ENCODE results near the gene SNORC. TPM values are rescaled to one million over a fixed set of nuclear protein-coding genes. Genes with fewer than 3 reads are reported as not detected.

SNORC gene
- total and polyA plus RNA-seq, 4 donors: 0.63 to 2.1 (median 1.3) TPM

DNA sequence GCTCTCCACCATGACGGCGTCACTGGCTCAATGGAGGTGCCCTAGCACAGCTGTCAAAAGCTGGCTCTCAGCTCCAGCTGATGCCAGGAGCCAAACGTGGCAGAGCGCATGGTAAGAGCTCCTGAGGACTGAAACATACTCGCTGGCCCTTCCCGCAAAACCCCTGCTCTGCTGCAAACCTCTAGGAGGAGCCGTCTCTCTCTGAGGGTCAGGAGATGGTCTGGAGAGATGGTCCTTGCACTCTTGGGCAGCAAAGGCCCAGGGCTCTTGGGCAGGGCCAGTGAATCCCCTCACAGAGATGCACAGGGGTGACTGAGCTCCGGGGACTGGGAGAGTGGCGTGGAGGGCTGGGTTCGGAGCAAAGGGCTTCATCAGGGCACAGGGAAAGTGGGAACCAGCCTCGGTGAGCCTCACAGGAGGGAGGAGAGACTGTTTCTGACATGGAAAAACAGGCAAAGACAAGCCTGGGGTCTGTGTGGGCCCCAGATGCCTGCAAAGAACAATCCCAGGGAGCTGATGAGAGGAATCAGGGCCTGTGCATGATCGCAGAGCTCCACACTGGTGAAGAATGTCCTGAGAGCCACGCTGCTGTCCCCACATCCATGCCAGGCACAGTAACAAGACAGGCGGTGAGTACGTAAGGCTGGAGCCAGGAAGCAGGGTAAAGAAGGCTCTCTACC, 17.2 kb downstream of the SNORC start:
- TF ChIP-seq, protein P1, sequence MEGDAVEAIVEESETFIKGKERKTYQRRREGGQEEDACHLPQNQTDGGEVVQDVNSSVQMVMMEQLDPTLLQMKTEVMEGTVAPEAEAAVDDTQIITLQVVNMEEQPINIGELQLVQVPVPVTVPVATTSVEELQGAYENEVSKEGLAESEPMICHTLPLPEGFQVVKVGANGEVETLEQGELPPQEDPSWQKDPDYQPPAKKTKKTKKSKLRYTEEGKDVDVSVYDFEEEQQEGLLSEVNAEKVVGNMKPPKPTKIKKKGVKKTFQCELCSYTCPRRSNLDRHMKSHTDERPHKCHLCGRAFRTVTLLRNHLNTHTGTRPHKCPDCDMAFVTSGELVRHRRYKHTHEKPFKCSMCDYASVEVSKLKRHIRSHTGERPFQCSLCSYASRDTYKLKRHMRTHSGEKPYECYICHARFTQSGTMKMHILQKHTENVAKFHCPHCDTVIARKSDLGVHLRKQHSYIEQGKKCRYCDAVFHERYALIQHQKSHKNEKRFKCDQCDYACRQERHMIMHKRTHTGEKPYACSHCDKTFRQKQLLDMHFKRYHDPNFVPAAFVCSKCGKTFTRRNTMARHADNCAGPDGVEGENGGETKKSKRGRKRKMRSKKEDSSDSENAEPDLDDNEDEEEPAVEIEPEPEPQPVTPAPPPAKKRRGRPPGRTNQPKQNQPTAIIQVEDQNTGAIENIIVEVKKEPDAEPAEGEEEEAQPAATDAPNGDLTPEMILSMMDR (IDR thresholded peaks at IDR 0.05; ENCODE audit: control extremely low read depth, extremely low read depth): no peak
- ATAC-seq (ENCODE audit: insufficient read depth, low FRiP score): no peak
- Histone ChIP-seq H3K4me1 (ENCODE audit: control insufficient read depth in 5 of 5, insufficient read depth in 5 of 5, low read length in 5 of 5) (peaks cover 0 to 3% (median 0%) of the 10 kb centered on the region in 5 donors), H3K36me3 (ENCODE audit: control insufficient read depth in 4 of 4, insufficient read depth in 4 of 4, low read length in 4 of 4) (no peaks in the 10 kb centered on the region), H3K4me3 (no peak overlapping the region), H3K9me3 (ENCODE audit: control insufficient read depth in 4 of 4, insufficient read depth in 3 of 4, low read length in 3 of 4) (no peaks in the 10 kb centered on the region), H3K27me3 (ENCODE audit: control insufficient read depth in 3 of 3, insufficient read depth in 3 of 3, low read length in 2 of 3) (peaks cover 0 to 6% (median 0%) of the 10 kb centered on the region in 3 donors), H3K27ac (ENCODE audit: low read depth in 1 of 2, low read length in 1 of 2) (no peak overlapping the region), H3K9ac (ENCODE audit: insufficient read depth in 1 of 2, low read length in 2 of 2) (no peak overlapping the region)
- DNase-seq: no peak
- WGBS, 2 donors: 76 to 83% methylated on average over 15 of the region's 15 CpGs

DNA sequence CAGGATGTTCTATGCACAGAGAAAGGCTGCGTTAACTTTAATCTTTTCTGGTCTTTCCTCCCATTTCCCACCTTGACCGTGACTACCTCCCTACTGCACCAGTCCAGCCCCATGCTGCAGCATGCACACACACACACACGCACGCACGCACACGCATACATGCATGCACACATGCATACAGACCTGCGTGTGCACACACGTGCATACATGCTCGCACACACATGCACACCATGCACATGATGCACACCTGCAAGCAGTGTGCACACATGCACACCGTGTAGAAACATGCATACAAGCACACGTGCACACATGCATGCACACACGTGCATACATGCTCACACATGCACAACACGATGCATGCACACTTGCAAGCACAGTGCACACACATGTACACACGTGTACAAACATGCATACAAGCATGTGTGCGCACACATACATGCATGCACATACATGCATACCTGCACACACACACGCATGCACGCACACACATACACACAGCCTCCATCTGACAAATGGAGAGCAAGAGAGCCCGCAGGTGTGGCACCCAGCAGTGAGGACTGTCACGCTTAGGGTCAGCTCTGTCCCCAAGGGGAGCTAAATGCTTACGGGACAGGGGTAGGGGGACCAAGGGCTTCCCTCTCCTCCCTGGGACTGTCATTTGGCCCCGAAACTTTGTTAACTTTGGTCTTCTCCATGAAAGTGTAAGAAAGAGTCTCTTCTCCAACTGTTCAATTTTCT, 18.2 kb downstream of the SNORC start:
- TF ChIP-seq, protein P1 (IDR thresholded peaks at IDR 0.05; ENCODE audit: control extremely low read depth, extremely low read depth): no peak
- DNase-seq: no peak
- WGBS, 2 donors: 85 to 88% methylated on average over 21 of the region's 21 CpGs

DNA sequence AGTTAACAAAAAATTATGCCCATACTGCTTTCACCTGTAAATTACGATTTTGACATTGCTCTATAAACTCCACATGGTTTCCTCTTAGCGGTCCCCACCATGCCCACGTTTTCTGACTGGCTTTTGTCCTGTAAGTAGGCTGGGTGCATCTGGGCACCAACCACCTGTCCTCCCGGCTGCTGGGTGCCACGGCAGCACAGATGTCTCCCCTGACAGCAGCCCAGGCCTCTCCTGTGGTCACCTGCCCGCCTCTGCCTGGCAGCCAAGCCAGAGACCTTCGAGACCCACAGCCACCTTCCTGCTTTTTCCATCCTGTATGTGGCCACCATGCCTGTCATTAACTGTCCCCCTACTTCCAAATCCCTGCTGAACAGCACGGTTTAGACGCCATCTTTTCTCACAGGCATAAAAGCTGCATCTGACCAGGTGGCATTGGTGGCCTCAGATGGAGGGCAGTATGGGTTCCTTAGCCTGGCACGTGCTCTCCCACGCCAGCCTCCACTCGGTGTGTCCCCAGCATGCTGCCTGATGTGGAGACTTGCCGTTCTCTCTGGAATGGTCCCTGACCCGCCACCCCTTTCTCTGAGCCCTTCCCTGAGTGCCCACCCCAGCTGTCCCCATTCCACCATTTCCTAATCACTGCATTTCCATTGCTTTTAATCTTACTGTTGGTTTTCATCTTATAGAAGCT, 18.9 kb downstream of the SNORC start:
- no peak for DNase-seq
- peaks cover 0 to 6% (median 0%) of the 10 kb centered on the region in 3 donors for H3K27me3 ChIP-seq (ENCODE audit: control insufficient read depth in 3 of 3, insufficient read depth in 3 of 3, low read length in 2 of 3)
- H3K4me1 ChIP-seq (ENCODE audit: control insufficient read depth in 5 of 5, insufficient read depth in 5 of 5, low read length in 5 of 5): peaks cover 0 to 3% (median 0%) of the 10 kb centered on the region in 5 donors
- TF ChIP-seq, protein P1 (IDR thresholded peaks at IDR 0.05; ENCODE audit: control extremely low read depth, extremely low read depth): no peak
- ATAC-seq (ENCODE audit: insufficient read depth, low FRiP score): no peak
- 84 to 85% methylated on average over 14 of the region's 14 CpGs for WGBS, 2 donors
- H3K36me3 ChIP-seq (ENCODE audit: control insufficient read depth in 4 of 4, insufficient read depth in 4 of 4, low read length in 4 of 4): no peaks in the 10 kb centered on the region
- H3K9ac ChIP-seq (ENCODE audit: insufficient read depth in 1 of 2, low read length in 2 of 2): no peak overlapping the region
- no peaks in the 10 kb centered on the region for H3K9me3 ChIP-seq (ENCODE audit: control insufficient read depth in 4 of 4, insufficient read depth in 3 of 4, low read length in 3 of 4)
- no peak overlapping the region for H3K27ac ChIP-seq (ENCODE audit: low read depth in 1 of 2, low read length in 1 of 2)
- no peak overlapping the region for H3K4me3 ChIP-seq

More for the DNA sequence above, 18.2 kb downstream of the SNORC start:
- Histone ChIP-seq H3K9me3 (ENCODE audit: control insufficient read depth in 4 of 4, insufficient read depth in 3 of 4, low read length in 3 of 4) (no peaks in the 10 kb centered on the region), H3K4me3 (no peak overlapping the region), H3K27ac (ENCODE audit: low read depth in 1 of 2, low read length in 1 of 2) (no peak overlapping the region), H3K36me3 (ENCODE audit: control insufficient read depth in 4 of 4, insufficient read depth in 4 of 4, low read length in 4 of 4) (no peaks in the 10 kb centered on the region), H3K9ac (ENCODE audit: insufficient read depth in 1 of 2, low read length in 2 of 2) (no peak overlapping the region), H3K27me3 (ENCODE audit: control insufficient read depth in 3 of 3, insufficient read depth in 3 of 3, low read length in 2 of 3) (peaks cover 0 to 6% (median 0%) of the 10 kb centered on the region in 3 donors), H3K4me1 (ENCODE audit: control insufficient read depth in 5 of 5, insufficient read depth in 5 of 5, low read length in 5 of 5) (peaks cover 0 to 3% (median 0%) of the 10 kb centered on the region in 5 donors)
- ATAC-seq (ENCODE audit: insufficient read depth, low FRiP score): no peak
